Lung (tissue), 12 donors: ENCODE data around the gene KRT6A. TPM values are rescaled to one million over a fixed set of nuclear protein-coding genes. Genes with fewer than 3 reads are reported as not detected.

Experiments
- ATAC-seq: fragments of 200-7000 bp; cut with Tn5 transposase; one replicate; pipeline ENCODE4 v1.9.1; 2020; ENCODE audit warnings: moderate number of reproducible peaks; ENCODE audit not compliant: insufficient read depth, low FRiP score
- DNase-seq, 3 donors: peaks; one replicate each; pipeline ENCODE4 v3.0.0-alpha.2; 2013 to 2017
- H3K27ac ChIP-seq, 2 donors: one replicate each; pipeline ENCODE4 v1.5.1; 2013; ENCODE audit warnings: mild to moderate bottlenecking in 2 of 2, moderate library complexity in 2 of 2, control low read depth in 1 of 2, inconsistent platforms in 1 of 2, low read depth in 1 of 2, low read length in 1 of 2
- H3K27me3 ChIP-seq, 3 donors: one replicate each; pipeline ENCODE4 v1.5.1; 2013; ENCODE audit warnings: low read length in 2 of 3; ENCODE audit not compliant: control insufficient read depth in 3 of 3, insufficient read depth in 3 of 3
- H3K36me3 ChIP-seq, 4 donors: one replicate each; pipeline ENCODE4 v1.5.1; 2013; ENCODE audit warnings: low read length in 4 of 4, mild to moderate bottlenecking in 1 of 4, moderate library complexity in 1 of 4; ENCODE audit not compliant: control insufficient read depth in 4 of 4, insufficient read depth in 4 of 4
- H3K4me1 ChIP-seq, 5 donors: one replicate each; pipeline ENCODE4 v1.5.1; 2013; ENCODE audit warnings: low read length in 5 of 5, mild to moderate bottlenecking in 2 of 5, moderate library complexity in 1 of 5; ENCODE audit not compliant: control insufficient read depth in 5 of 5, insufficient read depth in 5 of 5
- H3K4me3 ChIP-seq: one replicate; pipeline ENCODE4 v1.5.1; 2013; ENCODE audit warnings: mild to moderate bottlenecking, control low read depth, moderate library complexity
- H3K9ac ChIP-seq, 2 donors: one replicate each; pipeline ENCODE4 v1.5.1; 2013; ENCODE audit warnings: low read length in 2 of 2, control low read depth in 1 of 2; ENCODE audit not compliant: insufficient read depth in 1 of 2
- H3K9me3 ChIP-seq, 4 donors: one replicate each; pipeline ENCODE4 v1.5.1; 2013; ENCODE audit warnings: low read length in 3 of 4, mild to moderate bottlenecking in 1 of 4, moderate library complexity in 1 of 4; ENCODE audit not compliant: control insufficient read depth in 4 of 4, insufficient read depth in 3 of 4
- CTCF ChIP-seq: IDR thresholded peaks from 2 replicates; pipeline ENCODE4 v1.5.1; 2012; ENCODE audit warnings: mild to moderate bottlenecking; ENCODE audit errors: control extremely low read depth, extremely low read depth
- WGBS, 2 donors: extraction: QIAGEN DNeasy Blood & Tissue Kit; methylation state at CpG; one replicate each; pipeline ENCODE4 v1.1.7; 2013; 5-methylcytosine and 5-hydroxymethylcytosine counted together
- polyA plus RNA-seq, 2 donors: library from polyadenylated mRNA; stranded (reverse); fragments of 200-250 nt; gene quantifications; one replicate each; pipeline ENCODE4 v1.2.1, GENCODE V29; 2013
- total RNA-seq, 2 donors: library from RNA; depleted of rRNA in 1 of 2; stranded (reverse); fragments of >200 nt in 1 of 2; gene quantifications; one replicate each; pipeline ENCODE4 v1.2.1, GENCODE V29; 2014 to 2021
- donor health status: control.
- donor health status: control.
- donor health status: Bipolar disorder and iron deficiency.
- donor health status: healthy.
- donor health status: DM: yes; HTN: yes; CAD: no.

The KRT6A gene
- total and polyA plus RNA-seq, 4 donors: 0.65 to 46.8 (median 7.3) TPM

DNA sequence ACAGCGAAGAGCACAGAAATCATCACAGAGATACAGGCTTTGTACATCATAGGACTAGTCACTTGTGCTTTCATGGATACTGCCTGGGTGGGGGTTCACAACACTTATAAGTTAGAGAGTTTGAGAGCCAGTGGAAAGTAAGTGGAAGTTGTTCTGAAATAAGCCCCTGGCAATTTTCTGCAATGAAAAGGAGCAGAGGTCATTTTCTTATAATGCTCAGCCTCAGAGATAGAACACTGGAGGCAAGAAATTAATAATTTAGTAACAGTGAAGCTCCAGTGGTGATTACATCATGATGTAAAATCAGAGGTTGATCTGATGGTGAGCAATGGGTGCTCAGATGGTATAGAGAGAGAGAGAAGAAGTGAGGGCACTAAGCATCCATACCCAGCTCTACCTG, 5.8 kb downstream of the KRT6A start:
- Histone ChIP-seq H3K9ac (no peak overlapping the region), H3K36me3 (no peaks in the 10 kb centered on the region), H3K27ac (no peak overlapping the region), H3K9me3 (peaks cover 0 to 2% (median 0%) of the 10 kb centered on the region in 4 donors), H3K4me1 (no peaks in the 10 kb centered on the region), H3K27me3 (peaks cover 0 to 11% (median 3%) of the 10 kb centered on the region in 3 donors), H3K4me3 (no peak overlapping the region)
- WGBS, 2 donors: 0 to 50% methylated on average over 1 of the region's 1 CpG
- DNase-seq: no peak
- no peak for TF ChIP-seq CTCF
- no peak for ATAC-seq

- DNase-seq (no peak), ATAC-seq (no peak)
- 86 to 91% methylated on average over 5 of the region's 5 CpGs for WGBS, 2 donors
Observed at GRCh38 chr12:52486166-52487105, 6.6 kb downstream of the KRT6A start.

DNA sequence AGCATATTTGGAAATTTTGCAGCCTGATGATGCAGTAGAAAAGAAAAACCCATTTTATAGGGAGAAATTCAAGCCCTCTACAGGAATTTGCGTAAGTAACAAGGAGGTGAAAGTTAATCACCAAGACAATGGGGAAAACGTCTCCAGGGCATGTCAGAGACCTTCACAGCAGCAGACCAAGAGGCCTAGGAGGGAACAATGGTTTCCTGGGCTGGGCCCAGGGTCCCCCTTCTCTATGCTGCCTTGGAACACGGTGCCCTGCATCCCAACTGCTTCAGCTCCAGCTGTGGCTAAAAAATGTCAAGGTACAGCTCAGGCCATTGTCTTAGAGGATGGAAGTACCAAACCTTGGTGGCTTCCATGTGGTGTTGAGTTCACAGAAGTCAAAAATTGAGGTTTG, 13.0 kb downstream of the KRT6A start:
- Histone ChIP-seq H3K27ac (no peak overlapping the region), H3K4me3 (no peak overlapping the region), H3K36me3 (no peaks in the 10 kb centered on the region), H3K9ac (no peak overlapping the region), H3K9me3 (peaks cover 0 to 2% (median 0%) of the 10 kb centered on the region in 4 donors), H3K4me1 (no peaks in the 10 kb centered on the region), H3K27me3 (peaks cover 0 to 4% (median 0%) of the 10 kb centered on the region in 3 donors)
- 60 to 65% methylated on average over 3 of the region's 3 CpGs for WGBS, 2 donors
- DNase-seq (no peak), ATAC-seq (no peak)
- TF ChIP-seq CTCF: no peak

More at GRCh38 chr12:52486166-52487105, 6.6 kb downstream of the KRT6A start:
- Histone ChIP-seq H3K27ac (no peak overlapping the region), H3K4me1 (no peaks in the 10 kb centered on the region), H3K4me3 (no peak overlapping the region), H3K9me3 (peaks cover 0 to 2% (median 0%) of the 10 kb centered on the region in 4 donors), H3K36me3 (no peaks in the 10 kb centered on the region), H3K9ac (no peak overlapping the region), H3K27me3 (peaks cover 0 to 11% (median 3%) of the 10 kb centered on the region in 3 donors)
- TF ChIP-seq CTCF: no peak
